Suprapubic skin (tissue), 4 donors: ENCODE data around the gene IQCB1.

Experiments
- POLR2A ChIP-seq, 2 donors: fragments of 450-650 bp; IDR thresholded peaks; one replicate each; pipeline ENCODE4 v1.6.1; 2017; ENCODE audit warnings: antibody characterized with exemption in 2 of 2, mild to moderate bottlenecking in 2 of 2, moderate library complexity in 2 of 2
- POLR2AphosphoS5 ChIP-seq, 3 donors: sonication (generic); formaldehyde crosslinking; IDR thresholded peaks; one replicate each; pipeline ENCODE4 v1.6.1; 2017; ENCODE audit warnings: antibody characterized with exemption in 3 of 3

GRCh38 chr3:121839962-121840361, 5.1 kb upstream of the IQCB1 start:
- TF ChIP-seq POLR2AphosphoS5 (IDR thresholded peaks at IDR 0.05) (no peak), POLR2A (IDR thresholded peaks at IDR 0.05) (no peak)
